ENCODE data around the gene ANXA5.
"Not testable (repeated sequence)": the region's sequence is repeated elsewhere in the genome, so short reads cannot be mapped to it uniquely, and the experiment has no call there.

- TF ChIP-seq CTCF (conservative IDR thresholded peaks at IDR 0.05; ENCODE audit: low read depth in 2 of 2); POLR2AphosphoS5 (IDR thresholded peaks at IDR 0.05; ENCODE audit: low read depth); EZH2 (IDR thresholded peaks at IDR 0.05; ENCODE audit: low read depth, unreplicated experiment); CREB1 (CRISPR knock-in tag; IDR thresholded peaks at IDR 0.05; ENCODE audit: low read depth); EZH2phosphoT487 (IDR thresholded peaks at IDR 0.05; ENCODE audit: unreplicated experiment): not testable (repeated sequence)
These were observed 33.0 kb upstream of the ANXA5 start for GRCh38 chr4:121729753-121730152.
